Loucy (cell line): ENCODE results near the gene SAMD13.

ENCODE experiments used
- H2AFZ ChIP-seq: fragments of 200-600 bp; sonication (generic); 2 replicates; pipeline ENCODE4 v1.6.0; 2016; ENCODE audit warnings: antibody characterized with exemption, mild to moderate bottlenecking, low read length, moderate library complexity
- H3F3A ChIP-seq: fragments of 200-600 bp; 2 replicates; pipeline ENCODE4 v1.6.0; 2016; ENCODE audit warnings: antibody characterized with exemption, low read depth, mild to moderate bottlenecking
- H3K27me3 ChIP-seq: fragments of 200-600 bp; sonication (generic); 2 replicates; pipeline ENCODE4 v1.6.1; 2014; ENCODE audit warnings: low read length, mild to moderate bottlenecking; ENCODE audit not compliant: insufficient read depth, poor library complexity, severe bottlenecking
- H3K36me3 ChIP-seq: fragments of 200-600 bp; sonication (generic); 2 replicates; pipeline ENCODE4 v1.6.1; 2016; ENCODE audit warnings: low read length; ENCODE audit not compliant: insufficient read depth
- H3K4me1 ChIP-seq: fragments of 200-600 bp; sonication (generic); 2 replicates; pipeline ENCODE4 v1.5.1; 2014; ENCODE audit warnings: low read length, mild to moderate bottlenecking; ENCODE audit not compliant: insufficient read depth, poor library complexity, severe bottlenecking
- H3K4me2 ChIP-seq: fragments of 200-600 bp; sonication (generic); 2 replicates; pipeline ENCODE4 v1.6.0; 2014; ENCODE audit warnings: antibody characterized with exemption, low read length, low read depth, mild to moderate bottlenecking; ENCODE audit not compliant: poor library complexity, severe bottlenecking
- H3K4me3 ChIP-seq: fragments of 200-600 bp; sonication (generic); 2 replicates; pipeline ENCODE4 v1.5.1; 2014; ENCODE audit warnings: low read length, mild to moderate bottlenecking, mixed read lengths; ENCODE audit not compliant: poor library complexity, severe bottlenecking
- H3K79me2 ChIP-seq: fragments of 200-600 bp; sonication (generic); 2 replicates; pipeline ENCODE4 v1.6.1; 2014; ENCODE audit warnings: low read length; ENCODE audit not compliant: insufficient read depth
- H3K9ac ChIP-seq: fragments of 200-600 bp; sonication (generic); 2 replicates; pipeline ENCODE4 v1.6.0; 2014; ENCODE audit warnings: mild to moderate bottlenecking, low read depth, low read length, moderate library complexity; ENCODE audit not compliant: poor library complexity, severe bottlenecking
- H3K9me2 ChIP-seq: fragments of 200-600 bp; sonication (generic); replicated peaks from 2 replicates; pipeline ENCODE4 v1.6.1; 2016; ENCODE audit warnings: low read depth, low read length, mixed read lengths
- H3K9me3 ChIP-seq: fragments of 200-600 bp; sonication (generic); 2 replicates; pipeline ENCODE4 v1.6.1; 2014; ENCODE audit warnings: mild to moderate bottlenecking, antibody characterized with exemption, low read length, low read depth; ENCODE audit not compliant: insufficient read depth
- H4K20me1 ChIP-seq: fragments of 200-600 bp; sonication (generic); 2 replicates; pipeline ENCODE4 v1.6.0; 2014; ENCODE audit warnings: antibody characterized with exemption, low read length, mild to moderate bottlenecking; ENCODE audit not compliant: insufficient read depth, poor library complexity, severe bottlenecking
- CTCF ChIP-seq: fragments of 200-600 bp; sonication (generic); conservative IDR thresholded peaks from 2 replicates; pipeline ENCODE4 v1.5.1; 2014; ENCODE audit warnings: mild to moderate bottlenecking, antibody characterized with exemption, low read length
- EZH2phosphoT487 ChIP-seq: fragments of 200-600 bp; IDR thresholded peaks from 2 replicates; pipeline ENCODE4 v1.6.1; 2018; ENCODE audit warnings: antibody characterized with exemption, mild to moderate bottlenecking, moderate library complexity, borderline replicate concordance

The SAMD13 gene

GRCh38 chr1:84390226-84390625 is 88.7 kb downstream of the SAMD13 start:
- no peaks in the 10 kb centered on the region for H3K9me3 ChIP-seq
- H4K20me1 ChIP-seq, result no peaks in the 10 kb centered on the region
- H3K4me2 ChIP-seq, result no peak overlapping the region
- no peak overlapping the region for H2AFZ ChIP-seq
- no peaks in the 10 kb centered on the region for H3F3A ChIP-seq
- no peaks in the 10 kb centered on the region for H3K36me3 ChIP-seq
- no peak for TF ChIP-seq CTCF
- TF ChIP-seq EZH2phosphoT487, result no peak
- no peaks in the 10 kb centered on the region for H3K27me3 ChIP-seq
- no peaks in the 10 kb centered on the region for H3K4me1 ChIP-seq
- no peak overlapping the region for H3K4me3 ChIP-seq
- no peaks in the 10 kb centered on the region for H3K79me2 ChIP-seq
- H3K9me2 ChIP-seq, result no peaks in the 10 kb centered on the region
- H3K9ac ChIP-seq, result no peak overlapping the region

- Histone ChIP-seq H2AFZ (no peak within 1 kb of the TSS), H3K9ac (no peak within 1 kb of the TSS), H3K9me2 (no peaks in the 10 kb centered on the region), H4K20me1 (no peaks in the 10 kb centered on the region), H3K4me1 (no peaks in the 10 kb centered on the region), H3K36me3 (no peaks in the 10 kb centered on the region), H3K4me3 (no peak within 1 kb of the TSS), H3K4me2 (no peak within 1 kb of the TSS), H3F3A (no peaks in the 10 kb centered on the region), H3K79me2 (no peaks in the 10 kb centered on the region), H3K9me3 (no peaks in the 10 kb centered on the region), H3K27me3 (no peaks in the 10 kb centered on the region)
- TF ChIP-seq EZH2phosphoT487 (no peak), CTCF (no peak)
Measured at GRCh38 chr1:84398175-84399155, 97.0 kb downstream of the SAMD13 start, which contains the start of gene DNASE2B. Gene DNASE2B, plus strand, starts transcription at chr1:84398484. Its CDS starts 81 bp downstream, at chr1:84398565.
